Subcutaneous adipose tissue (tissue), 4 donors: ENCODE data around the gene SPATA12. TPM values are rescaled to one million over a fixed set of nuclear protein-coding genes. Genes with fewer than 3 reads are reported as not detected.

ENCODE experiments used
- CTCF ChIP-seq: fragments of 450-650 bp; IDR thresholded peaks from one replicate; pipeline ENCODE4 v1.5.1; 2016; ENCODE audit warnings: low read depth, mild to moderate bottlenecking, control low read depth, antibody characterized with exemption, moderate library complexity
- total RNA-seq, 4 donors: library from RNA; depleted of rRNA; stranded (reverse); fragments of >200 nt; gene quantifications; one replicate each; pipeline ENCODE4 v1.1.0, GENCODE V29; 2016

The SPATA12 gene
- total RNA-seq, 4 donors from 2014 or later = 0.51 TPM; not detected in 3

GRCh38 chr3:57036952-57037351 is 23.5 kb upstream of the SPATA12 start:
- no peak for TF ChIP-seq CTCF

- no peak for TF ChIP-seq CTCF
Measured at GRCh38 chr3:57038466-57039164, 21.8 kb upstream of the SPATA12 start.

GRCh38 chr3:57041674-57042073 is 18.8 kb upstream of the SPATA12 start:
- no peak for TF ChIP-seq CTCF

- no peak for TF ChIP-seq CTCF
Measured at GRCh38 chr3:57043518-57043917, 16.9 kb upstream of the SPATA12 start.

GRCh38 chr3:57046101-57046765 is 14.2 kb upstream of the SPATA12 start:
- TF ChIP-seq CTCF = no peak

- no peak for TF ChIP-seq CTCF
Measured at GRCh38 chr3:57048052-57048671, 12.3 kb upstream of the SPATA12 start.

GRCh38 chr3:57048728-57049127 is 11.7 kb upstream of the SPATA12 start:
- no peak for TF ChIP-seq CTCF
